Keratinocyte (primary cell): ENCODE measurements around the gene AFTPH.

ENCODE experiments used
- EZH2 ChIP-seq: IDR thresholded peaks from one replicate; pipeline ENCODE4 v1.6.1; 2012; ENCODE audit warnings: inconsistent platforms, mild to moderate bottlenecking, low read length, moderate library complexity
- TF ChIP-seq, protein P1 (sequence below), 3 experiments: IDR thresholded peaks in 1 of 3; conservative IDR thresholded peaks in 1 of 3; optimal IDR thresholded peaks in 1 of 3; 2 replicates in 2 of 3; 3 replicates in 1 of 3; pipeline versions ENCODE3 to v1.5.1; 2011; ENCODE audit warnings: low read length in 3 of 3, mild to moderate bottlenecking in 3 of 3, moderate library complexity in 2 of 3, control low read depth in 1 of 3, inconsistent platforms in 1 of 3; ENCODE audit not compliant: insufficient read depth in 2 of 3; ENCODE audit errors: extremely low read depth in 1 of 3

DNA sequence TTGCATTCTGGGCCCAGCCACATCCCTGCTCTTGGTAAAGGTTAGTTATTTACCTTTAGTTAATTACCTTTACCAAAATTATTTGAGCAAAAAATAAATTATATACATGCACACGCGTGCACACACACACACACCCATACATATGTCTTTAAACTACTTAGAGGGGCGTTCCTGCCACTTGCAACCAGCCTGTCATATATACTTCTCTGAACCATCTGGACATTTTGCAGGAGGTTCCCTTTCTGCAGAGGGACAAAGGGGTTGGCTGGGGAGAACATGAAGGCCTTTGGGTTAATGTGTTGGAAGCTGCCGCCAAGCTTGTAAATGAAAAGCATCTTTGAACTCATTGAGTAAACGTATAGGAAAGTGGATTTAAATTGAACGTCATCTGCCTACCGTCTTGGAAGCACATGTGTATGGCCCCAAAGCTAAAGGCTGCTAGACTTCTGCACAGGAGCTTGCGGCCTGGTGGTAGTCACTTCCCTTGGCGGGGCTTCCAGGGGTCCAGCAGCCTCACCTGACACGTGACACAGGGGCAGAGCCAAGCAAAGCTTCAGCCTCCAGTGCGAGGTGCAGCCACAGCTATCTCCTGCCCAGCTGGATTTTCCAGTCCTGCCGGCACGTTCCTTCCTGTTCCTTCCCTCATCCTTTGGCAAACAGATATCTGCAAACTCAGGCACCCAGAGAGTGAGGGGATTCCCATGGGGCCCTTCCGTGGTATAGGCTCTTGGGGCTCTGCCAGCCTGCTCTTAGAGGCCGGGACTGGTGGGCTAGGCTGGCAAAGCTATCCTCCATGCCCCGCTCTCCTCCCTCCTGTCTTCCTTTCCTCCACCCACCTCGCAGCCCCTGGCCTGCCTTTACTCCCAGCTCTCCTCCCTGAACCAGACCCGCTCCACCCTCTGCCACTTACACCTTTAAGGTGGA is 83.5 kb downstream of the AFTPH start:
- TF ChIP-seq, protein P1, sequence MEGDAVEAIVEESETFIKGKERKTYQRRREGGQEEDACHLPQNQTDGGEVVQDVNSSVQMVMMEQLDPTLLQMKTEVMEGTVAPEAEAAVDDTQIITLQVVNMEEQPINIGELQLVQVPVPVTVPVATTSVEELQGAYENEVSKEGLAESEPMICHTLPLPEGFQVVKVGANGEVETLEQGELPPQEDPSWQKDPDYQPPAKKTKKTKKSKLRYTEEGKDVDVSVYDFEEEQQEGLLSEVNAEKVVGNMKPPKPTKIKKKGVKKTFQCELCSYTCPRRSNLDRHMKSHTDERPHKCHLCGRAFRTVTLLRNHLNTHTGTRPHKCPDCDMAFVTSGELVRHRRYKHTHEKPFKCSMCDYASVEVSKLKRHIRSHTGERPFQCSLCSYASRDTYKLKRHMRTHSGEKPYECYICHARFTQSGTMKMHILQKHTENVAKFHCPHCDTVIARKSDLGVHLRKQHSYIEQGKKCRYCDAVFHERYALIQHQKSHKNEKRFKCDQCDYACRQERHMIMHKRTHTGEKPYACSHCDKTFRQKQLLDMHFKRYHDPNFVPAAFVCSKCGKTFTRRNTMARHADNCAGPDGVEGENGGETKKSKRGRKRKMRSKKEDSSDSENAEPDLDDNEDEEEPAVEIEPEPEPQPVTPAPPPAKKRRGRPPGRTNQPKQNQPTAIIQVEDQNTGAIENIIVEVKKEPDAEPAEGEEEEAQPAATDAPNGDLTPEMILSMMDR (optimal IDR thresholded peaks at IDR 0.05 in 1 of 3, IDR thresholded peaks at IDR 0.05 in 1 of 3, conservative IDR thresholded peaks at IDR 0.05 in 1 of 3; ENCODE audit: extremely low read depth in 1 of 3, insufficient read depth in 2 of 3, low read length in 3 of 3): no peak
- no peak for TF ChIP-seq EZH2
